ENCODE measurements around the gene DYNC1I1.

DNA sequence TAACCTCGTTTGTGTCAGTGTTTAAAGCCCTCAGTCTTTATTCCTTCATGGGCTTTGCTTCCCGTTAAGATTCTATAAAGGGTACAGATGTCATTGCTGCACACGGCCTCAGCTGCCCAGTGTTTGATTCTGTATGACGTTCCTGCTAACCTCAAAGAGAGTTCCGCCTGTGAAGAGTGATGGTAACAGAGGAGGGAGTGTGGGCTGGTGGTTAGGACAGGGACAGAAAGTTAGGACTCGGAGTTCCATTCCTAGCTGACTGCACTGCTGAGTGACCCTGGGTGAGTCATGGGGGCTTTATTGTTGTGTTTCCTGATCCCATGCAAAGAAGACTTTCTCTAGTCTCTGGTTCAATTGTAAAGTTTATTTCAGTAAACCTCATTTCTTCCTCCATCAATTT lies 227.1 kb downstream of the DYNC1I1 start:
- TF ChIP-seq CTCF (conservative IDR thresholded peaks at IDR 0.05) (no peak), EZH2 (IDR thresholded peaks at IDR 0.05; ENCODE audit: low read depth) (no peak)
